ENCODE measurements around the gene CAB39.

DNA sequence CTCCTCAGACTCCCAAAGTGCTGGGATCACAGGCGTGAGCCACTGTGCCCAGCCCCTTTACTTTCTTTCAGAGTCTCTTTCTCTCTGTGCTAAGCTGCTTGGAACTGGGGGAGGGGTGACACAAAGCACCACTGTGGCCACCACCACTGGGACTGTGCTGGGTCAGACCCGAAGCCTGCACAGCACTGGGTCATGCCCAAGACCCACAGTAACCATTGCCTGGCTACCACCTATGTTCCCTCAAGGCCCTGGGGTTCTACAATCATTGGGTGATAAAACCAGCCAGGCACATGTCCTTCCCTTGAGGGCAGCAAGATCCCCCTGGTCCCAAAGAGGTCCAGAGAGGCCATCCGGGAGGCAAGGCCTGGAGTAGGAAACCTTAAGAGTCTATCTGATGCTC is 9.1 kb upstream of the CAB39 start:
- TF ChIP-seq POLR2A (IDR thresholded peaks at IDR 0.05; ENCODE audit: low read length): no peak
- no peak for TF ChIP-seq GATA1 (IDR thresholded peaks at IDR 0.05; ENCODE audit: low read depth, low read length)
